ENCODE data around the gene MALSU1. TPM values are rescaled to one million over a fixed set of nuclear protein-coding genes. Genes with fewer than 3 reads are reported as not detected.
A peak's percentile ranks its signal among the peaks of the same experiment; 100 is the strongest.

The MALSU1 gene
- total and polyA plus RNA-seq, 2 of the 13 experiments (the other 11 are each of a cell fraction or from before 2014, with no cell fraction given), result 72.0 to 141 TPM

DNA sequence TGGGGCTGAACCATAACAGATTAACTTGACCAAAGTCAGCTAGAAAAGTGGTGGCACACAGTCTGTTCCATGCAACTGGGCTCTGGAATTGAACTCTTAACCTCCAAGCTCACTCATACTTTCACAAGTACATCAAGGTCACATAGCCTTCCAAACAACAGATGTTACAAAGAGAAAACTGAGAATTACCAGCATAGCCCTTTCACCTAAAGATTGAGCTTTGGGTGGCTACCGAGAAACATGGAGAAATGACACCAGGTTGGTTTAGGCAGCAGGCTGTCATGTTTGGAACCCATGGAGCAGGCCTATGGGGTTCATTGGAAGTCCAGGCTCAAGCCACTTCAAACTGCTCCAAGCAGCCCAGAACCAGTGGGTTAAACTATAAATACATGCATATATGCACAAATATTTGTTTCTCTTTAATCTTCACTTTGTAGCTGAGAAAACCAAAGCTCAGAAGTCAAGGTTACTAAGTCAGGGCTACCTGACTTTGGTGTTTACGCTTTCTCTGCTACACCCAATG lies 59.1 kb downstream of the MALSU1 start (continued):
- no peak for TF ChIP-seq SOX13 (IDR thresholded peaks at IDR 0.05)
- peak in 1 of 2 experiments; percentile 54; a peak in 2 of 4 replicates for TF ChIP-seq SOX13 (CRISPR knock-in tag; conservative IDR thresholded peaks at IDR 0.05 in 1 of 2, IDR thresholded peaks at IDR 0.05 in 1 of 2)
- TF ChIP-seq FOXO1 (CRISPR knock-in tag; IDR thresholded peaks at IDR 0.05), result peak; percentile 48; the same call in 1 of the 2 replicates
- TF ChIP-seq, protein P1, sequence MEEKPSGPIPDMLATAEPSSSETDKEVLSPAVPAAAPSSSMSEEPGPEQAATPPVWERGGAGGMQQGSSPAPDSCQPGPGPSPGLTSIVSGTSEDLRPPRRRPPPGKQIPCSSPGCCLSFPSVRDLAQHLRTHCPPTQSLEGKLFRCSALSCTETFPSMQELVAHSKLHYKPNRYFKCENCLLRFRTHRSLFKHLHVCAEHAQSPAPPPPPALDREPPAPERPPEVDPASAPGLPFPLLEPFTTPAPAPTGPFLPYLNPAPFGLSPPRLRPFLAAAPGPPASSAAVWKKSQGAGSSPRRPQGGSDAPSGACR (CRISPR knock-in tag; IDR thresholded peaks at IDR 0.05), result no peak; the same call in 1 of the 2 replicates
- TF ChIP-seq, protein P2, sequence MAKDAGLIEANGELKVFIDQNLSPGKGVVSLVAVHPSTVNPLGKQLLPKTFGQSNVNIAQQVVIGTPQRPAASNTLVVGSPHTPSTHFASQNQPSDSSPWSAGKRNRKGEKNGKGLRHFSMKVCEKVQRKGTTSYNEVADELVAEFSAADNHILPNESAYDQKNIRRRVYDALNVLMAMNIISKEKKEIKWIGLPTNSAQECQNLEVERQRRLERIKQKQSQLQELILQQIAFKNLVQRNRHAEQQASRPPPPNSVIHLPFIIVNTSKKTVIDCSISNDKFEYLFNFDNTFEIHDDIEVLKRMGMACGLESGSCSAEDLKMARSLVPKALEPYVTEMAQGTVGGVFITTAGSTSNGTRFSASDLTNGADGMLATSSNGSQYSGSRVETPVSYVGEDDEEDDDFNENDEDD (CRISPR knock-in tag; IDR thresholded peaks at IDR 0.05; ENCODE audit: borderline replicate concordance), result no peak
- no peak for TF ChIP-seq ZSCAN25 (CRISPR knock-in tag; IDR thresholded peaks at IDR 0.05)
- TF ChIP-seq MED1 (CRISPR knock-in tag; IDR thresholded peaks at IDR 0.05), result peak; percentile 67
- no peak for TF ChIP-seq LCORL (IDR thresholded peaks at IDR 0.05)
- no peak for TF ChIP-seq LCORL (CRISPR knock-in tag; IDR thresholded peaks at IDR 0.05)
- no peak for TF ChIP-seq SCMH1 (CRISPR knock-in tag; IDR thresholded peaks at IDR 0.05; ENCODE audit: borderline replicate concordance)
- peak; percentile 55; the same call in 1 of the 2 replicates for TF ChIP-seq ZMYM3 (CRISPR knock-in tag; IDR thresholded peaks at IDR 0.05)
- TF ChIP-seq, protein P3, sequence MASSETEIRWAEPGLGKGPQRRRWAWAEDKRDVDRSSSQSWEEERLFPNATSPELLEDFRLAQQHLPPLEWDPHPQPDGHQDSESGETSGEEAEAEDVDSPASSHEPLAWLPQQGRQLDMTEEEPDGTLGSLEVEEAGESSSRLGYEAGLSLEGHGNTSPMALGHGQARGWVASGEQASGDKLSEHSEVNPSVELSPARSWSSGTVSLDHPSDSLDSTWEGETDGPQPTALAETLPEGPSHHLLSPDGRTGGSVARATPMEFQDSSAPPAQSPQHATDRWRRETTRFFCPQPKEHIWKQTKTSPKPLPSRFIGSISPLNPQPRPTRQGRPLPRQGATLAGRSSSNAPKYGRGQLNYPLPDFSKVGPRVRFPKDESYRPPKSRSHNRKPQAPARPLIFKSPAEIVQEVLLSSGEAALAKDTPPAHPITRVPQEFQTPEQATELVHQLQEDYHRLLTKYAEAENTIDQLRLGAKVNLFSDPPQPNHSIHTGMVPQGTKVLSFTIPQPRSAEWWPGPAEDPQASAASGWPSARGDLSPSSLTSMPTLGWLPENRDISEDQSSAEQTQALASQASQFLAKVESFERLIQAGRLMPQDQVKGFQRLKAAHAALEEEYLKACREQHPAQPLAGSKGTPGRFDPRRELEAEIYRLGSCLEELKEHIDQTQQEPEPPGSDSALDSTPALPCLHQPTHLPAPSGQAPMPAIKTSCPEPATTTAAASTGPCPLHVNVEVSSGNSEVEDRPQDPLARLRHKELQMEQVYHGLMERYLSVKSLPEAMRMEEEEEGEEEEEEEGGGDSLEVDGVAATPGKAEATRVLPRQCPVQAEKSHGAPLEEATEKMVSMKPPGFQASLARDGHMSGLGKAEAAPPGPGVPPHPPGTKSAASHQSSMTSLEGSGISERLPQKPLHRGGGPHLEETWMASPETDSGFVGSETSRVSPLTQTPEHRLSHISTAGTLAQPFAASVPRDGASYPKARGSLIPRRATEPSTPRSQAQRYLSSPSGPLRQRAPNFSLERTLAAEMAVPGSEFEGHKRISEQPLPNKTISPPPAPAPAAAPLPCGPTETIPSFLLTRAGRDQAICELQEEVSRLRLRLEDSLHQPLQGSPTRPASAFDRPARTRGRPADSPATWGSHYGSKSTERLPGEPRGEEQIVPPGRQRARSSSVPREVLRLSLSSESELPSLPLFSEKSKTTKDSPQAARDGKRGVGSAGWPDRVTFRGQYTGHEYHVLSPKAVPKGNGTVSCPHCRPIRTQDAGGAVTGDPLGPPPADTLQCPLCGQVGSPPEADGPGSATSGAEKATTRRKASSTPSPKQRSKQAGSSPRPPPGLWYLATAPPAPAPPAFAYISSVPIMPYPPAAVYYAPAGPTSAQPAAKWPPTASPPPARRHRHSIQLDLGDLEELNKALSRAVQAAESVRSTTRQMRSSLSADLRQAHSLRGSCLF (CRISPR knock-in tag; IDR thresholded peaks at IDR 0.05; ENCODE audit: borderline replicate concordance), result no peak
- TF ChIP-seq ADNP (CRISPR knock-in tag; IDR thresholded peaks at IDR 0.05), result no peak
- no peak for TF ChIP-seq ZNF768 (CRISPR knock-in tag; IDR thresholded peaks at IDR 0.05)
- TF ChIP-seq RAD51 (IDR thresholded peaks at IDR 0.05; ENCODE audit: borderline replicate concordance), result no peak
- TF ChIP-seq MTF2 (CRISPR knock-in tag; IDR thresholded peaks at IDR 0.05; ENCODE audit: borderline replicate concordance), result no peak
- no peak for TF ChIP-seq ZNF224 (CRISPR knock-in tag; IDR thresholded peaks at IDR 0.05)
- peak in 1 of 2 experiments; percentile 55; a peak in 3 of 4 replicates for TF ChIP-seq NR2F1 (CRISPR knock-in tag; IDR thresholded peaks at IDR 0.05)
- TF ChIP-seq MAFK (conservative IDR thresholded peaks at IDR 0.05 in 1 of 2, IDR thresholded peaks at IDR 0.05 in 1 of 2; ENCODE audit: low read length in 2 of 2), result no peak
- no peak for TF ChIP-seq ISX (CRISPR knock-in tag; conservative IDR thresholded peaks at IDR 0.05)
- TF ChIP-seq, protein P4, sequence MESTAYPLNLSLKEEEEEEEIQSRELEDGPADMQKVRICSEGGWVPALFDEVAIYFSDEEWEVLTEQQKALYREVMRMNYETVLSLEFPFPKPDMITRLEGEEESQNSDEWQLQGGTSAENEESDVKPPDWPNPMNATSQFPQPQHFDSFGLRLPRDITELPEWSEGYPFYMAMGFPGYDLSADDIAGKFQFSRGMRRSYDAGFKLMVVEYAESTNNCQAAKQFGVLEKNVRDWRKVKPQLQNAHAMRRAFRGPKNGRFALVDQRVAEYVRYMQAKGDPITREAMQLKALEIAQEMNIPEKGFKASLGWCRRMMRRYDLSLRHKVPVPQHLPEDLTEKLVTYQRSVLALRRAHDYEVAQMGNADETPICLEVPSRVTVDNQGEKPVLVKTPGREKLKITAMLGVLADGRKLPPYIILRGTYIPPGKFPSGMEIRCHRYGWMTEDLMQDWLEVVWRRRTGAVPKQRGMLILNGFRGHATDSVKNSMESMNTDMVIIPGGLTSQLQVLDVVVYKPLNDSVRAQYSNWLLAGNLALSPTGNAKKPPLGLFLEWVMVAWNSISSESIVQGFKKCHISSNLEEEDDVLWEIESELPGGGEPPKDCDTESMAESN (CRISPR knock-in tag; conservative IDR thresholded peaks at IDR 0.05), result no peak
